C4-2B (cell line): ENCODE results near the gene ZNF799.

ENCODE experiments used
- H3K27ac ChIP-seq: fragments of 450-650 bp; 2 replicates; pipeline ENCODE4 v1.5.1; 2017
- CTCF ChIP-seq: fragments of 450-650 bp; conservative IDR thresholded peaks from 2 replicates; pipeline ENCODE4 v1.5.1; 2017; ENCODE audit warnings: mild to moderate bottlenecking
- ZFX ChIP-seq: fragments of 450-650 bp; IDR thresholded peaks from 2 replicates; pipeline ENCODE4 v1.6.1; 2017

ZNF799 gene

GRCh38 chr19:12345197-12345596, 55.9 kb downstream of the ZNF799 start:
- H3K27ac ChIP-seq = no peak overlapping the region
- TF ChIP-seq CTCF (no peak), ZFX (no peak)
